ENCODE measurements around the gene MYO1D. TPM values are rescaled to one million over a fixed set of nuclear protein-coding genes. Genes with fewer than 3 reads are reported as not detected.

The MYO1D gene
- total and polyA plus RNA-seq, 2 of the 13 experiments (the other 11 are each of a cell fraction or from before 2014, with no cell fraction given) = 13.2 to 17.3 TPM

GRCh38 chr17:32496395-32497073, 380.4 kb downstream of the MYO1D start:
- FAIRE-seq (no peak), ATAC-seq (no peak), DNase-seq (ENCODE audit: low spot score) (no peak)
- Histone ChIP-seq H3K27ac (ENCODE audit: extremely low read length, insufficient read depth, low read length) (no peak overlapping the region), H3K4me3 (replicated peaks in 1 of 3; ENCODE audit: insufficient read depth in 1 of 3, low read depth in 2 of 3, low read length in 3 of 3) (no peak overlapping the region), H3K4me1 (ENCODE audit: insufficient read depth, low read length) (0 out of 2 replicates have a peak, but pooled peaks cover 9% of the 10 kb centered on the region), H3K36me3 (replicated peaks in 1 of 2; ENCODE audit: control insufficient read depth in 1 of 2, insufficient read depth in 2 of 2, low read length in 2 of 2) (no peaks in the 10 kb centered on the region), H3K9ac (ENCODE audit: insufficient read depth, low read depth, low read length) (no peak overlapping the region), H3K9me3 (ENCODE audit: low read length) (no peaks in the 10 kb centered on the region), H4K20me1 (ENCODE audit: insufficient read depth, low read length) (no peaks in the 10 kb centered on the region), H3K4me2 (ENCODE audit: low read depth, low read length) (no peak overlapping the region), H3K27me3 (ENCODE audit: control insufficient read depth in 1 of 2, insufficient read depth in 2 of 2, low read length in 2 of 2) (no peaks in the 10 kb centered on the region), H3K79me2 (ENCODE audit: insufficient read depth, low read length) (no peaks in the 10 kb centered on the region), H2AFZ (ENCODE audit: low read length) (no peak overlapping the region)
- TF ChIP-seq TEF (CRISPR knock-in tag; IDR thresholded peaks at IDR 0.05) (no peak), ZNF770 (CRISPR knock-in tag; IDR thresholded peaks at IDR 0.05) (peak; percentile 61; the same call in 1 of the 2 replicates)
- ChIA-PET CTCF (ENCODE audit: low intra/inter-chr PET ratio, low total read pairs) (no interaction called here), POLR2A (no interaction called here)
- no TSS peak for BruUV-seq (replicated peaks)
- 62% methylated on average over 10 of the region's 16 CpGs for WGBS (ENCODE audit: low lambda C conversion rate)
- in situ Hi-C loops (cut with HindIII; ENCODE audit: extremely low pct_ligation_motif_present, low pct_unique_long_range_greater_than_20kb) = no loop called here
- intact Hi-C loops (cut with micrococcal nuclease; ENCODE audit: unreplicated experiment) = no loop called here

Data from HepG2 (cell line).